HG03565 (cell line): ENCODE measurements around the gene HYOU1.
A peak's percentile ranks its signal among the peaks of the same experiment; 100 is the strongest.
"Not testable (repeated sequence)": the region's sequence is repeated elsewhere in the genome, so short reads cannot be mapped to it uniquely, and the experiment has no call there.

Experiments used
- ATAC-seq: cut with Tn5 transposase; IDR thresholded peaks from one replicate; pipeline ENCODE4 v1.9.1; 2021; ENCODE audit warnings: mild to moderate bottlenecking, moderate library complexity; ENCODE audit not compliant: unreplicated experiment

The HYOU1 gene

GRCh38 chr11:119021631-119022030 lies 35.4 kb downstream of the HYOU1 start:
- ATAC-seq = no peak

GRCh38 chr11:119019996-119020395 lies 37.0 kb downstream of the HYOU1 start:
- ATAC-seq = no peak

- ATAC-seq = peak; percentile 74
These were observed 38.7 kb downstream of the HYOU1 start, which contains the start of the genes RPS25 and TRAPPC4 for GRCh38 chr11:119018074-119018938. TSS of gene RPS25 (minus strand) at chr11:119018343. CDS start at chr11:119018284, 59 bp downstream. TSS of gene TRAPPC4 (plus strand) at chr11:119018766. CDS start at chr11:119018796, 30 bp downstream.

- not testable (repeated sequence) for ATAC-seq
These were observed 39.6 kb downstream of the HYOU1 start for GRCh38 chr11:119017377-119017776.

GRCh38 chr11:119016216-119017009 lies 40.6 kb downstream of the HYOU1 start:
- ATAC-seq = no peak

- ATAC-seq = no peak
These were observed 41.9 kb downstream of the HYOU1 start for GRCh38 chr11:119015054-119015611.

GRCh38 chr11:119014209-119014924 lies 42.6 kb downstream of the HYOU1 start:
- no peak for ATAC-seq

- no peak for ATAC-seq
These were observed 44.3 kb downstream of the HYOU1 start for GRCh38 chr11:119012629-119013170.

- no peak for ATAC-seq
These were observed 45.4 kb downstream of the HYOU1 start for GRCh38 chr11:119011476-119012053.

- ATAC-seq = no peak
These were observed 50.3 kb downstream of the HYOU1 start for GRCh38 chr11:119006656-119007055.

GRCh38 chr11:119000906-119001305 lies 56.1 kb downstream of the HYOU1 start:
- ATAC-seq = no peak

GRCh38 chr11:118998822-118999221 lies 58.2 kb downstream of the HYOU1 start:
- no peak for ATAC-seq

GRCh38 chr11:118998388-118998717 lies 58.7 kb downstream of the HYOU1 start:
- ATAC-seq = no peak

- peak; percentile 82 for ATAC-seq
These were observed 59.2 kb downstream of the HYOU1 start, which contains the start of gene CENATAC for GRCh38 chr11:118997627-118998387. TSS of gene CENATAC (plus strand) at chr11:118998138. CDS start at chr11:118998198, 60 bp downstream.

GRCh38 chr11:118996926-118997626 lies 59.9 kb downstream of the HYOU1 start:
- no peak for ATAC-seq
